Breast epithelium (tissue), 3 donors: ENCODE measurements around the gene ARHGAP44.
A peak's percentile ranks its signal among the peaks of the same experiment; 100 is the strongest.

Experiments used
- POLR2A ChIP-seq: fragments of 450-650 bp; IDR thresholded peaks from one replicate; pipeline ENCODE4 v1.6.1; 2016; ENCODE audit warnings: antibody characterized with exemption, mild to moderate bottlenecking, moderate library complexity
- TF ChIP-seq, protein P1 (sequence below), 3 donors: fragments of 450-650 bp; IDR thresholded peaks; one replicate each; pipeline ENCODE4 v1.5.1; 2016 to 2017; ENCODE audit warnings: antibody characterized with exemption in 3 of 3, mild to moderate bottlenecking in 3 of 3, moderate library complexity in 3 of 3

GRCh38 chr17:13024526-13025257 is 235.4 kb downstream of the ARHGAP44 start:
- TF ChIP-seq, protein P1, sequence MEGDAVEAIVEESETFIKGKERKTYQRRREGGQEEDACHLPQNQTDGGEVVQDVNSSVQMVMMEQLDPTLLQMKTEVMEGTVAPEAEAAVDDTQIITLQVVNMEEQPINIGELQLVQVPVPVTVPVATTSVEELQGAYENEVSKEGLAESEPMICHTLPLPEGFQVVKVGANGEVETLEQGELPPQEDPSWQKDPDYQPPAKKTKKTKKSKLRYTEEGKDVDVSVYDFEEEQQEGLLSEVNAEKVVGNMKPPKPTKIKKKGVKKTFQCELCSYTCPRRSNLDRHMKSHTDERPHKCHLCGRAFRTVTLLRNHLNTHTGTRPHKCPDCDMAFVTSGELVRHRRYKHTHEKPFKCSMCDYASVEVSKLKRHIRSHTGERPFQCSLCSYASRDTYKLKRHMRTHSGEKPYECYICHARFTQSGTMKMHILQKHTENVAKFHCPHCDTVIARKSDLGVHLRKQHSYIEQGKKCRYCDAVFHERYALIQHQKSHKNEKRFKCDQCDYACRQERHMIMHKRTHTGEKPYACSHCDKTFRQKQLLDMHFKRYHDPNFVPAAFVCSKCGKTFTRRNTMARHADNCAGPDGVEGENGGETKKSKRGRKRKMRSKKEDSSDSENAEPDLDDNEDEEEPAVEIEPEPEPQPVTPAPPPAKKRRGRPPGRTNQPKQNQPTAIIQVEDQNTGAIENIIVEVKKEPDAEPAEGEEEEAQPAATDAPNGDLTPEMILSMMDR (IDR thresholded peaks at IDR 0.05) = peak in 2 of 3 donors; percentile 53 to 62
- TF ChIP-seq POLR2A = no peak
